Pancreas (tissue), 10 donors: ENCODE data around the gene GALNT7. TPM values are rescaled to one million over a fixed set of nuclear protein-coding genes. Genes with fewer than 3 reads are reported as not detected.

Source experiments
- ATAC-seq, 4 donors: fragments of 200-7000 bp; cut with Tn5 transposase; one replicate each; pipeline versions ENCODE4 v1.8.0 to v1.9.1; 2020; ENCODE audit warnings: mild to moderate bottlenecking in 4 of 4, moderate library complexity in 4 of 4
- DNase-seq, 6 donors: peaks; one replicate each; pipeline ENCODE4 v3.0.0-alpha.2; 2020
- FAIRE-seq: peaks from 2 replicates; lab custom pipeline; 2012; peaks lifted over from hg19 to GRCh38; lab: Jason Lieb, UNC
- H3K27ac ChIP-seq, 4 donors: fragments of 200-600 bp; sonication (generic); 1 replicate in 3 of 4; 2 replicates in 1 of 4; pipeline versions ENCODE4 v1.5.0 to v1.8.0; 2020
- H3K27me3 ChIP-seq, 4 donors: fragments of 200-600 bp; one replicate each; pipeline ENCODE4 v1.8.0; 2021
- H3K36me3 ChIP-seq, 3 donors: fragments of 200-600 bp; sonication (generic) in 1 of 3; one replicate each; pipeline versions ENCODE4 v1.5.0 to v1.8.0; 2020 to 2021
- H3K4me1 ChIP-seq, 3 donors: fragments of 200-600 bp; one replicate each; pipeline ENCODE4 v1.8.0; 2021
- H3K4me3 ChIP-seq, 4 donors: fragments of 200-600 bp; sonication (generic) in 2 of 4; one replicate each; pipeline versions ENCODE4 v1.5.0 to v1.8.0; 2020 to 2021
- H3K9me3 ChIP-seq, 4 donors: fragments of 200-600 bp; one replicate each; pipeline ENCODE4 v1.8.0; 2021
- CTCF ChIP-seq, 4 donors: fragments of 200-600 bp; sonication (generic) in 3 of 4; IDR thresholded peaks; one replicate each; pipeline versions ENCODE4 v1.5.0 to v1.8.0; 2021; ENCODE audit warnings: antibody characterized with exemption in 4 of 4
- WGBS, 2 donors: extraction: QIAGEN DNeasy Blood & Tissue Kit; methylation state at CpG; one replicate each; pipeline ENCODE4 v1.1.7; 2013; 5-methylcytosine and 5-hydroxymethylcytosine counted together
- intact Hi-C, 3 donors: fragments of 100-400 bp; cut with DNase I; formaldehyde crosslinking; loops; one replicate each; pipeline versions ENCODE4 v1.11.1 to v1.14.2; 2022
- polyA plus RNA-seq, 2 donors: library from polyadenylated mRNA; stranded (reverse); fragments of 200-250 nt; gene quantifications; one replicate each; pipeline ENCODE4 v1.2.3, GENCODE V29; 2013
- total RNA-seq, 6 donors: library from RNA; stranded (reverse); fragmentation: NEBNext Ultra II Directional in 4 of 6; extraction: Animal tissue kit (Norgen Biotek cat#: 25700) in 4 of 6; gene quantifications; one replicate each; pipeline versions ENCODE4 v1.2.1 to v1.2.4, GENCODE V29; 2021 to 2023
- donor health status: healthy with polysubstance abuse.
- donor health status: DM: no; HTN: no; CAD: no; lungs with moderate emphysema.
- donor health status: DM: no; HTN: no; CAD: no.
- donor health status: control.
- donor health status: control.
- donor health status: Bipolar disorder and iron deficiency.
- donor health status: DM: yes; HTN: yes; CAD: no.
- donor health status: DM: no; HTN: no; CAD: no.
- donor health status: DM: no; HTN: no; CAD: no.
- donor health status: DM: yes; HTN: yes; CAD: no.

The GALNT7 gene
- total and polyA plus RNA-seq, 8 donors, result 5.7 to 31.2 (median 23.0) TPM

GRCh38 chr4:173230062-173230461 is 61.5 kb downstream of the GALNT7 start:
- DNase-seq (no peak), ATAC-seq (no peak), FAIRE-seq (no peak)
- Histone ChIP-seq H3K9me3 (no peaks in the 10 kb centered on the region), H3K36me3 (no peaks in the 10 kb centered on the region), H3K27me3 (no peaks in the 10 kb centered on the region), H3K27ac (no peak overlapping the region), H3K4me1 (no peaks in the 10 kb centered on the region), H3K4me3 (no peak overlapping the region)
- intact Hi-C loops, result no loop called here
- TF ChIP-seq CTCF (IDR thresholded peaks at IDR 0.05), result no peak

DNA sequence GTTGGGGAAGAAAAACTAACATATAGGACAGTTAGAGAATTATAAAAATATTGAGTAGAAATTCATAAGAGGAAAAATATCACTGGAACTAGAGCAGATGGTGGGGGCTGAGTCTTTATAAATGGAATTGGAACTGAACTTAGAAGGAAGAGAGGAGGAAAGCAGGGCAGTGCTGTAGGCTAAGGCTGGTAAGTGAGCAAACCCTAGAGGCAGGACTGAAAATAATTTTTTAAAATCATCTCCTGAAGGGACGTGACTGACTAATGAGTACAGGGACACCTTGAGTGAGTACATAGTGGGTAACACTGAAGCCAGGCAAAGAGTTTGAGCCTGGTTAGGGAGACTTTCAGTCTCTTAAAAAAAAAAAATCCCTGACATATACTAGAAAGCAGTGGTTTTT is 63.3 kb downstream of the GALNT7 start:
- 39 to 50% methylated on average over 1 of the region's 1 CpG for WGBS, 2 donors
- ATAC-seq (peak; percentile 71 to 88 (median 86)), DNase-seq (no peak), FAIRE-seq (no peak)
- TF ChIP-seq CTCF (IDR thresholded peaks at IDR 0.05), result no peak
- Histone ChIP-seq H3K27me3 (no peaks in the 10 kb centered on the region), H3K9me3 (no peaks in the 10 kb centered on the region), H3K4me3 (no peak overlapping the region), H3K36me3 (no peaks in the 10 kb centered on the region), H3K27ac (no peak overlapping the region), H3K4me1 (no peaks in the 10 kb centered on the region)
- intact Hi-C loops, result no loop called here

- intact Hi-C loops, result no loop called here
- ATAC-seq (no peak), FAIRE-seq (no peak)
Observed at GRCh38 chr4:173233857-173234256, 65.2 kb downstream of the GALNT7 start.

GRCh38 chr4:173235050-173235449 is 66.4 kb downstream of the GALNT7 start:
- no peak for TF ChIP-seq CTCF (IDR thresholded peaks at IDR 0.05)
- H3K4me1 ChIP-seq, result no peaks in the 10 kb centered on the region
- no peak overlapping the region for H3K27ac ChIP-seq
- 94 to 95% methylated on average over 3 of the region's 3 CpGs for WGBS, 2 donors
- no peak for FAIRE-seq
- no peak for DNase-seq
- intact Hi-C loops, result no loop called here
- no peak for ATAC-seq
- no peaks in the 10 kb centered on the region for H3K9me3 ChIP-seq
- no peaks in the 10 kb centered on the region for H3K27me3 ChIP-seq
- no peak overlapping the region for H3K4me3 ChIP-seq
- H3K36me3 ChIP-seq, result no peaks in the 10 kb centered on the region

More at GRCh38 chr4:173233857-173234256, 65.2 kb downstream of the GALNT7 start:
- DNase-seq, result no peak
- no peak overlapping the region for H3K27ac ChIP-seq
- WGBS, 2 donors, result 90 to 92% methylated on average over 5 of the region's 5 CpGs
- no peaks in the 10 kb centered on the region for H3K9me3 ChIP-seq
- no peaks in the 10 kb centered on the region for H3K27me3 ChIP-seq
- TF ChIP-seq CTCF (IDR thresholded peaks at IDR 0.05), result no peak
- no peaks in the 10 kb centered on the region for H3K4me1 ChIP-seq
- H3K4me3 ChIP-seq, result no peak overlapping the region
- H3K36me3 ChIP-seq, result no peaks in the 10 kb centered on the region

- no peaks in the 10 kb centered on the region for H3K27me3 ChIP-seq
- DNase-seq, result no peak
- TF ChIP-seq CTCF (IDR thresholded peaks at IDR 0.05), result no peak
- intact Hi-C loops, result no loop called here
- FAIRE-seq, result no peak
- H3K4me1 ChIP-seq, result no peaks in the 10 kb centered on the region
- no peak overlapping the region for H3K27ac ChIP-seq
- no peaks in the 10 kb centered on the region for H3K9me3 ChIP-seq
- H3K36me3 ChIP-seq, result no peaks in the 10 kb centered on the region
- 69 to 82% methylated on average over 3 of the region's 3 CpGs for WGBS, 2 donors
- H3K4me3 ChIP-seq, result no peak overlapping the region
- no peak for ATAC-seq
Observed at GRCh38 chr4:173236301-173236700, 67.7 kb downstream of the GALNT7 start.
